Measurements from ENCODE around the gene ZKSCAN2.

The ZKSCAN2 gene

DNA sequence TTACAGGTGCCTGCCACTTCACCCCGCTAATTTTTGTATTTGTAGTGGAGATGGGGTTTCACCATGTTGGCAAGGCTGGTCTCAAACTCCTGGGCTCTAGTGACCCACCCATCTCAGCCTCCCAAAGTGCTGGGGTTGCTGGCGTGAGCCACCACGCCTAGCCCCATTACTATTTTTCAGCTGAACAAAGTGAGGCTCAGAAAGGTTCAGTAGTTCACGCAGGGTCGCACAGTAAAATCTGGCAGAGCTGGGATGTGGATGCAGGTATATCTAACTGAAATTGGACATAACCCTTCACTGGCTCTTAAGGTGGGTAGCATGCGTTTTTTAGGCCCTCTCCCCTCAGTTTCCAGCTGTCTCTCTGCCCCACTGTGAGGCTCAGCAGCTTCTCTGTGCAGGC is 33.7 kb downstream of the ZKSCAN2 start:
- no peak for DNase-seq (ENCODE audit: low read depth)

DNA sequence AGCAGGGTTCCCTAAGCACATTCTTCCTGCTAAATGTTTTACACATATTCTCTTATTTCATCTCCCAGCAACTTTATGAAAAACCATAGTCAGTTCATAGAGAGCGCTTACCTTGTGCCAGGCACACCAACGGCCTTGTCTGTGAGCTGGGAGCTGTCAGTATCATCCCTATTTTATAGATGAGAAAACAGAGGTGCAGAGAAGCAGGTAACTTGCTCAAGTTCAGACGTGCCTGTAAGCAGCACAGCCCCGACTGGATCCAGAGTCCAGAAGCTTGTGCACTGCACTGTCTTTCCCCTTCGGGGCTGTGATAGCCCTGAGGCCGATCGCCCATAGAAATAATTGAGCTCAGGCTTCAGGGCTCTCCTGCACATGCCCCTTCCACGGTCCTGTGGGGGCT is 34.7 kb downstream of the ZKSCAN2 start:
- no peak for DNase-seq (ENCODE audit: low read depth)

DNA sequence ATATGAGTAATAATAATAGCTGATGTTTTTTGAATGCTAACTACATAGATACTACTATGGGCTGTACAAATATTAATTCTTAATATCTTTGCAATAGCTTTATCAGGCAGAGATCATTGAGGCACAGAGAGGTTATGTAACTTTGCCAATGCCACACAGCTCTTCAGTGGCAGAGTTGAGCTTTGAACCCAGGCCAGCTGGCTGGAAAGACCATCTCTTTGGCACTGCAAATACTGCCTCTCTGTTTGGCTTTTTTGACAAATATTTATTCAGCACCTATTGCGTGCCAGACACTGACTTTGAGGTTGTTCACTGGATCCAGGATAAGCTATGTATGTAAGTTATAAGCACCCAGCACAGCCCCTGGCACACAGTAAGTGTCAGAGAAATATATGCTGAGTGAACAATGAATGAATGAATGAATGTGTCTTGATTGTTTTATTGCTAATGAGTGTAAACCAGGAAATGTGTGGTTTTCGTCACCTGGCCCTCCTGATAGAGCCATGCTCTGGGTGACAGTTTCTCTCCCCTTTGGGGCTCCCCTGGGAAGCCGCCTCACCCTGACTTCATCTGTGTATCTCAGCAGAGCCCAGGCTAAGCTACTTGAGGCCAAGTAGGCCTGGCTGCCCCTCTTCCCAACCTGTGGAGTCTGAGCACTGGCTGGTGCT is 38.4 kb downstream of the ZKSCAN2 start:
- no peak for DNase-seq (ENCODE audit: low read depth)

DNA sequence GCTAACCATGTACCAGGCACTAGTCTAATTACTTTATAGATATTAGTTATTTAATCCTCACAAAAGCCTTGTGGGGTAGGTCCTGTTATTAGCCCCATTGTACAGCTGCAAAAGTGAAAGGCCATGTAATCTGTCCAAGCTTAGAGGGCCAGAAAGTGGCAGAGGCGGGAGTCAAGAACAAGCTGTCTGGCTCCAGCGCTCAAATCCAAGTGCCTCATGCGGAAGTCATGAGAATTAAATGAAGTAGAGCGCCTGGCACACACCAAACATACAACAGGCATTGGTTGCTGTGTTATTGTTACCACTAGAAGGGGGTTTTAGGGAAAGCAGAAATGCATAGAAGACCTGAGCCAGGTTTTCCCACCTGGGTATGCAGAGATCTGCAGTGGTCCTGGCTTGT is 39.7 kb downstream of the ZKSCAN2 start:
- no peak for DNase-seq (ENCODE audit: low read depth)

DNA sequence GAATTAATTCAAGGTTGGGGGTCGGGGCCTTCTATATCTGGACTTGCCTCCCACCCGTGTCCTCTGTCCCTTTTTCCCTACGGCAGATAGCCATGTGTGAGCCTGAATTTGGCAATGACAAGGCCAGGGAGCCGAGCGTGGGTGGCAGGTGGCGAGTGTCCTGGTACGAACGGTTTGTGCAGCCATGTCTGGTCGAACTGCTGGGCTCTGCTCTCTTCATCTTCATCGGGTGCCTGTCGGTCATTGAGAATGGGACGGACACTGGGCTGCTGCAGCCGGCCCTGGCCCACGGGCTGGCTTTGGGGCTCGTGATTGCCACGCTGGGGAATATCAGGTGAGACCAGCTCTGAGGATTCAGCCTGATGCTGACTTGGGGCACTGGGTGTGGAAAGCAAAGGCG is 40.5 kb downstream of the ZKSCAN2 start:
- no peak for DNase-seq (ENCODE audit: low read depth)

DNA sequence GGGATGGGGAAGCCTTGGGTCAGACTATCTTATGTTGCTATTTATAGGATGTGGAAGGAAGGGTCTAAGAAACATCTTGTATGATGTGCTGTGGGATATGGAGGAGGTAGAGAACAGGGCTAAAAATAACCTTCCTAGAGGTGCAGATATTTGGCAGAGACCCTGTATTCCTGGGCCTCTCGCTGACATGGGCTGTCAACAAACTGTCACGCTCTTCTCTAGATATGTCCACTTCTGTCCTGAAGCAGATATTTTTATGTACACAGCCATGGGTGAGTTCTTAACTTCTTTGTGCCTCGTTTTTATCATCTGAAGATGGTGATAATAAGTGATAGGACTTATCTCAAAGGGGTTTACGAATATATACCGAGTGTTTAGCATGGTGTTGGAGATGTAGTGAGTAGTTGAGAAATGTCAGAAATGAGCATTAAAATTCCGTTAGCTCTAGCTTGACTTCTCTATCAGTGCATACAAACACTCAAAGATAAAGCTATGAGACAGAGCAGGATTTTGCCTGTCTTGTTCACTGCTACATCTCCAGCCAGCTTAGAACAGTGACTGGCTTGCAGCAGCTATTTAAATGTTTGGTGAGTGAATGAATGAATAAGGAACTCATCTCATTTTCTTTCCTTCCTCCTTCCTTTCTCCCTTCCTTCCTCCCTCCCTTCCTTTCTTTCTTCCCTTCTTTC is 43.8 kb downstream of the ZKSCAN2 start:
- no peak for DNase-seq (ENCODE audit: low read depth)

DNA sequence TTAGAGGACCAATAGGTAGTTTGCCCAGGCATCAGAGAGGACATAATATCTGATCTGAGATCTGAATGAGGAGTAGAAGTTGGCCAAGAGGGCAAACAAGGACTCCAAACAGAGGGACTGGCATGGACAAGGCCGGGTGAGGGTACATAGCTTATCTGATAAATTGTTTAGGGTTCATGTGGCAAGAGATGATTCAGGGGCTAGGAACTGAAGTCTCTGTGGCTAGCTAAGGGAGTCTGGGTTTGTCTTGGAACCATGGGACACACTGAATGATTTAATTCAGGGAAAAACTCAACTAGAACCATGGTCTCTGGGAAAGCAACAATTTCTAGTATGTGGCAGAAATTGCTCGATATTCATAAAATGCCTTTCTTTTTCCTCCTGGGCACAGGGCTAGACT is 45.0 kb downstream of the ZKSCAN2 start:
- DNase-seq (ENCODE audit: low read depth), result no peak

DNA sequence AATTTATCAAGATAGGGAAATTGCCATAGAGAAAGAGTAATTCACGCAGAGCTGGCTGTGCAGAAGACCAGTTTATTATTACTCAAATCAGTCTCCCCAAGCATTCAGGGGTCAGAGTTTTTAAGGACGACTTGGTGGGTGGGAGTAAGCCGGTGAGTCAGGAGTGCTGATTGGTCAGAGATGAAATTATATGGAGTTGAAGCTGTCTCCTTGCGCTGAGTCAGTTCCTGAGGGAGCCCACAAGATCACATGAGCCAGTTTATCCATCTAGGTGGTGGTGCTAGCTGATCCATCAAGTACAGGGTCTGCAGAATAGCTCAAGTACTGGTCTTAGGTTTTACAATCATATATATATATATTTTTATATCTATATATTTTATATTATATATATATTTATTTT is 46.9 kb downstream of the ZKSCAN2 start:
- DNase-seq (ENCODE audit: low read depth), result no peak

DNA sequence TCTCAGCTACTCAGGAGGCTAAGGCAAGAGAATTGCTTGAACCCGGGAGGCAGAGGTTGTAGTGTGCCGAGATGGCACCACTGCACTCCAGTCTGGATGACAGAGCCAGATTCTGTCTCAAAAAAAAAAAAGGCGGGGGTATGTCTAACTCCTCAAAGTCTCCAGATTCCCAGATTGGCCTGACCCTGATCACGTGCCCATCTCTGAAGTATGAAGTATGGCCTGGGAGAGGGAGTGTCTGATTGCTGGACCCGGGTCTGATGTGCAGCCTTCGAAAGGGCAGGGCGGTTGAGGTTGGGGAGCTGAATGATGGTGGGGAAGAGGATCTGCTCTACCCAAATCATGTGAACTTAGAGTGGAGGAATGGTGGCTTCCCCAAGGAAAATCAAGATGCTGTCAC is 58.2 kb downstream of the ZKSCAN2 start:
- DNase-seq (ENCODE audit: low read depth), result no peak

DNA sequence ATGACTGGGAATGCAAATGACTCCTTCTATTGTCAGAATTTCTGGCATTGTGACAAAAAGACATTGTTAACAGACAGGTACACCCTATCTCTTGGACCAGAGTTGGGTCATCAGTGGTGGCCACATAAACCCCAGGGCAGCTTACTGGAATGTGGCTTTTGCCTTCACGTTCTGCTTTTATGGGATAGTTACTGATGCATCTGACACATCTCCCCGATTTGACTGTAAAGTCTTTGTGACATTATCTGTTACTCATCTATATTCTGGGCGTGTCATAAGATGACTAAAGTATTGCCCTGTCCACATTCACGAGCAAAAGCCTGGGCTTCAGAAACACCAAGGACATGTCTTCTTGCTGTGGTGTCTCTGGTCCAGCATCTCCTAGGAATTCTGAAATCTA is 59.6 kb downstream of the ZKSCAN2 start:
- DNase-seq (ENCODE audit: low read depth), result no peak

DNA sequence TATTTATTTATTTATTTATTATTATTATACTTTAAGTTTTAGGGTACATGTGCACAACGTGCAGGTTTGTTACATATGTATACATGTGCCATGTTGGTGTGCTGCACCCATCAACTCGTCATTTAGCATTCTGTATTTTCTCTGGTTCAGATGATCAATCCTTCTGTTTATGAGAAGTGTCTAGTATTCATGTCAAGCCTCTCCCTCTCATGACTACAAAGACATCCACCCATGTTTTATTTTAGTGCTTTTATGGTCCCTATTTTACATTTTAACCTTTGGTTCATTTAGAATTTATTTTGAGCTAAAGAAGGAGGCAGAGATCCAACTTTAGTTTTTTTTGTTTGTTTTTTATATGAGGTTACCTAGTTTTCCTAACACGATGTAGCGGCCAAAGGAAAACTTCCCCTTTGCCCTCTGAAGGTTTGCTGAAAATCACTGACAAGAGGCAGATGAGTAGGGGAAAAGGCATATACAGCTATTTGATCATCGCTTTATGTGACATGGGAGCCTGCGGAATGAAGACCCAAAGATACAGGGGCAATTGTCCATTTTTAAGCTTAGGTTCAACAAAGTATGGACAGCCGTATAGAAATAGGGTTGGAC is 63.3 kb downstream of the ZKSCAN2 start:
- no peak for DNase-seq (ENCODE audit: low read depth)

DNA sequence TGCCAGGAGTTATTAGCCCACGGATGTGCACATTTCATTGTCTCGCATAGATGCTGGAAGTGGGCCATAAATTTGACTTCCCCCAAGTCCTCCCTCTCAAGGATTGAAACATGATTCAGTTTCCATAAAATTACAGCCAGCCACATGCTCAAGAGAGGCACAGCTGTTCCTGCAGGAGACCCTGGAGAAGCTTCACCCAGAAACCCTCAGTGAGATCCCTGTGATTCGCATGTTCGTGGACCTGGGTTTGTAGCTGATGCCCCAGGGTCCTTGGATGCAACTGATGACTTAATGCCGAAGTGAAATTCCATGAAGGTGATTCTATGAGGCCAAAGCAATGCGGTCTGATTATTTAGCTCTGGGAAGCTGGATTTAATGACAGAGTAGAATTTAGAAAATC is 65.5 kb downstream of the ZKSCAN2 start:
- no peak for DNase-seq (ENCODE audit: low read depth)

DNA sequence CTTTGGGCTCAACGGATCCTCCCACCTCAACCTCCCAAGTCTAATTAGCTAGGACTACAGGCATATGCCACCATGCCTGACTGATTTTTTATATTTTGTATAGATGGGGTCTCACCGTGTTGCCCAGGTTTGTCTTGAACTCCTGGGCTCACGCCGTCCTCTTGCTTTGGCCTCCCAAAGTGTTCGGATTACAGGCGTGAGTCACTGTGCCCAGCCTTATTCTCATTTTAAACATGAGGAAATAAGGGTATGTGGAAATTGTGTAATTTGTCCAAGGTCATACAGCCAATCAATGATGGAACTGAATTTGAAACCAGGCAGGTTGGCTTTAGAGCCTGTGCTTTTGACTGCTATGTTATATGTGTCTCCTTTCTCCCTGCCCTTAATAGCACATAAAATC is 68.3 kb downstream of the ZKSCAN2 start:
- no peak for DNase-seq (ENCODE audit: low read depth)

DNA sequence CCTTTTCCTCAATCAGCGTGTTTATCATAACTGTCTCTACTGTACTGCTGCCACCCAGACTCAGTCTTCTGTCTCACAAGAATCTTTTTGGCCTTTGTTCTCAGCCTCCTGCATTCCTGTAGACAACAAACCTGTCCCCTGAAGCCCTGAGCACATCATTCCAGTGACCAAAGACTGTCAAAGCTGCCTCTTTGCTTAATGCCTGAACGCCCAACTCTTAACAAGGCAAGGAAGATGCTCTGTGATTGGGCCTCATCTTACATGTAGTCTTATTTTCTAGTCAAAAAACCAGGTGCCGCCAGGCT is 70.2 kb downstream of the ZKSCAN2 start:
- no peak for DNase-seq (ENCODE audit: low read depth)
